Endothelial cell of umbilical vein (primary cell): ENCODE measurements around the gene EMC9. TPM values are rescaled to one million over a fixed set of nuclear protein-coding genes. Genes with fewer than 3 reads are reported as not detected.

ENCODE experiments used
- BruUV-seq: library from RNA; stranded (reverse); fragments of 400-500 nt; replicated peaks from 2 replicates; lab custom pipeline; 2021; lab: Mats Ljungman, UMichigan
- CTCF ChIA-PET: fragments of 300-600, 350-600 bp; sonication (Branson Sonifier 250); formaldehyde crosslinking; loops from one replicate; lab custom pipeline; 2021; ENCODE audit warnings: antibody characterized with exemption, inconsistent platforms; lab: Charles Lee
- POLR2A ChIA-PET: fragments of 300-600, 350-600 bp; sonication (Branson Sonifier 250); formaldehyde crosslinking; loops from one replicate; lab custom pipeline; 2021; ENCODE audit warnings: antibody characterized with exemption, inconsistent platforms; lab: Charles Lee
- DNase-seq: peaks from one replicate; pipeline ENCODE4 v3.0.0-alpha.2; 2011; ENCODE audit warnings: low read depth, low spot score
- FAIRE-seq: peaks from 2 replicates; lab custom pipeline; 2011; peaks lifted over from hg19 to GRCh38; lab: Jason Lieb, UNC
- H2AFZ ChIP-seq: 2 replicates; pipeline ENCODE4 v1.6.0; 2012; ENCODE audit warnings: low read depth, low read length, control low read depth, inconsistent platforms
- H3K27ac ChIP-seq: 2 replicates; pipeline ENCODE4 v1.5.1; 2011; ENCODE audit warnings: low read depth, mild to moderate bottlenecking, control low read depth, low read length, moderate library complexity; ENCODE audit not compliant: insufficient read depth
- H3K27me3 ChIP-seq, 2 experiments: 2 replicates each; pipeline versions ENCODE4 v1.6.0 to v1.6.1; 2011; ENCODE audit warnings: low read length in 2 of 2, mixed read lengths in 1 of 2; ENCODE audit not compliant: control insufficient read depth in 2 of 2, insufficient read depth in 2 of 2
- H3K36me3 ChIP-seq, 2 experiments: 2 replicates in 1 of 2; 3 replicates in 1 of 2; pipeline ENCODE4 v1.5.1; 2011; ENCODE audit warnings: low read length in 2 of 2, mild to moderate bottlenecking in 1 of 2, moderate library complexity in 1 of 2; ENCODE audit not compliant: control insufficient read depth in 2 of 2, insufficient read depth in 2 of 2; ENCODE audit errors: extremely low read depth in 1 of 2
- H3K4me1 ChIP-seq: 3 replicates; pipeline ENCODE4 v1.5.1; 2011; ENCODE audit warnings: mild to moderate bottlenecking, low read length; ENCODE audit not compliant: control insufficient read depth, insufficient read depth; ENCODE audit errors: extremely low read depth
- H3K4me2 ChIP-seq: 2 replicates; pipeline ENCODE4 v1.6.1; 2011; ENCODE audit warnings: low read length, control low read depth, mixed read lengths; ENCODE audit not compliant: insufficient read depth
- H3K4me3 ChIP-seq, 3 experiments: fragments of 200-600 bp in 1 of 3; sonication (generic), shearing (Covaris generic) in 1 of 3; replicated peaks in 1 of 3; 2 replicates each; pipeline ENCODE4 v1.5.1; 2011 to 2016; ENCODE audit warnings: control low read depth in 3 of 3, low read length in 3 of 3, mild to moderate bottlenecking in 2 of 3, inconsistent platforms in 1 of 3, low read depth in 1 of 3, moderate library complexity in 1 of 3; ENCODE audit not compliant: insufficient read depth in 1 of 3
- H3K79me2 ChIP-seq: 2 replicates; pipeline ENCODE4 v1.6.0; 2012; ENCODE audit warnings: low read length, inconsistent platforms; ENCODE audit not compliant: control insufficient read depth, insufficient read depth
- H3K9ac ChIP-seq: replicated peaks from 2 replicates; pipeline ENCODE3; 2011; ENCODE audit warnings: low read length, control low read depth; ENCODE audit not compliant: insufficient read depth; ENCODE audit errors: extremely low read depth
- H3K9me1 ChIP-seq: replicated peaks from 3 replicates; pipeline ENCODE4 v1.6.0; 2011; ENCODE audit warnings: mild to moderate bottlenecking, low read length; ENCODE audit not compliant: control insufficient read depth, insufficient read depth; ENCODE audit errors: extremely low read depth
- H3K9me3 ChIP-seq: replicated peaks from 2 replicates; pipeline ENCODE4 v1.5.1; 2012; ENCODE audit warnings: low read length, inconsistent platforms; ENCODE audit not compliant: control insufficient read depth, insufficient read depth
- H4K20me1 ChIP-seq: replicated peaks from 2 replicates; pipeline ENCODE3; 2011; ENCODE audit warnings: mild to moderate bottlenecking, low read length; ENCODE audit not compliant: control insufficient read depth, insufficient read depth; ENCODE audit errors: extremely low read depth
- EZH2 ChIP-seq: IDR thresholded peaks from 2 replicates; pipeline ENCODE4 v1.6.1; 2012; ENCODE audit warnings: borderline replicate concordance, low read depth, mild to moderate bottlenecking, moderate library complexity, low read length, inconsistent platforms; ENCODE audit not compliant: severe bottlenecking
- FOS ChIP-seq: IDR thresholded peaks from 2 replicates; pipeline ENCODE4 v1.6.1; 2011; ENCODE audit warnings: mild to moderate bottlenecking, low read length, moderate library complexity, borderline replicate concordance; ENCODE audit not compliant: insufficient read depth
- GATA2 ChIP-seq: IDR thresholded peaks from 2 replicates; pipeline ENCODE4 v1.7.0; 2011; ENCODE audit warnings: low read depth, mild to moderate bottlenecking, moderate library complexity, mixed read lengths, low read length; ENCODE audit not compliant: insufficient read length, insufficient read depth
- JUN ChIP-seq: IDR thresholded peaks from 2 replicates; pipeline ENCODE4 v1.6.1; 2011; ENCODE audit warnings: borderline replicate concordance, low read depth; ENCODE audit not compliant: insufficient read length, insufficient read depth
- MYC ChIP-seq: IDR thresholded peaks from one replicate; pipeline ENCODE4 v1.6.1; 2011; ENCODE audit warnings: mild to moderate bottlenecking, low read depth, low read length
- POLR2A ChIP-seq: IDR thresholded peaks from 2 replicates; pipeline ENCODE4 v1.6.1; 2012; ENCODE audit warnings: low read depth, mild to moderate bottlenecking, control low read depth, low read length
- POLR2AphosphoS5 ChIP-seq: IDR thresholded peaks from 2 replicates; pipeline ENCODE4 v1.6.1; 2012; ENCODE audit warnings: low read depth, mild to moderate bottlenecking, control low read depth, low read length, moderate library complexity; ENCODE audit not compliant: insufficient read depth
- dilution Hi-C: fragments of 300-500 bp; cut with MboI; formaldehyde crosslinking; loops from one replicate; pipeline ENCODE4 v1.15.0; 2019; ENCODE audit warnings: low sequenced_read_pairs; ENCODE audit not compliant: extremely low pct_ligation_motif_present
- intact Hi-C: fragments of 100-400 bp; cut with micrococcal nuclease; formaldehyde crosslinking; loops from one replicate; pipeline ENCODE4 v1.10.0; 2022
- polyA plus RNA-seq, 4 experiments: library from polyadenylated mRNA; depleted of rRNA in 3 of 4; stranded (reverse) in 3 of 4; unstranded in 1 of 4; fragments of >200 nt; gene quantifications; 2 replicates each; pipeline versions ENCODE4 v1.2.1 to v1.2.3, GENCODE V29; 2011 to 2012; ENCODE audit warnings: missing spikeins in 1 of 4
- total RNA-seq: library from RNA; stranded (reverse); gene quantifications from 2 replicates; pipeline ENCODE4 v1.2.3, GENCODE V29; 2021
- TF ChIP-seq, protein P1 (sequence below), 2 donors: IDR thresholded peaks; 1 replicate in 1 of 2; 2 replicates in 1 of 2; pipeline ENCODE4 v1.5.1; 2011; ENCODE audit warnings: low read length in 2 of 2, mild to moderate bottlenecking in 2 of 2, moderate library complexity in 2 of 2, control low read depth in 1 of 2, inconsistent platforms in 1 of 2, low read depth in 1 of 2; ENCODE audit not compliant: insufficient read depth in 1 of 2; ENCODE audit errors: extremely low read depth in 1 of 2
- TF ChIP-seq, protein P2 (sequence below): IDR thresholded peaks from 2 replicates; pipeline ENCODE4 v1.6.1; 2011; ENCODE audit not compliant: insufficient read depth, insufficient read length

EMC9 gene
- total and polyA plus RNA-seq, 2 donors (not counting 3 experiments of a cell fraction or from before 2014, with no cell fraction given), result 21.8 to 31.8 TPM

DNA sequence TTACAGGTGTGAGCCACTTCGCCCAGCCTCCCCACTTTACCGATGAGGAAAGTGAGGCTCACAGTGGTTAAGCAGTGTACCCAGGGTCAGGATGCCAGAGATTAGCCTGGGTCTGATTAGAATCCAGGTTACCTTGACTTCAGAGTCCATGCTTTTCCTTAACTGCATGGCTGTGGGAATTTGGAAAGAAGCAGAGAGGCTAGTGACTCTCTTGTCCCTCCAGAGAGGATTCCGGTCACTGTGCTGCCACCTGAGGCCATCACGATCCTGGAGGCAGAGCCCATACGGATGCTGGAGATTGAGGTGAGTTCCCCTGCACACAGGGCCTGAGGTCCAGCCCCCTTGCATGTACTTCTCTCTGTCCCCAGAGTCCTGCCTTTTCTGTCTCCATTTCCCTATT, 35.2 kb upstream of the EMC9 start:
- DNase-seq, result no peak
- no peak for FAIRE-seq
- Histone ChIP-seq H3K4me1 (peaks cover 3% of the 10 kb centered on the region), H3K4me3 (no peak overlapping the region), H2AFZ (no peak overlapping the region), H3K4me2 (no peak overlapping the region), H3K27me3 (no peaks in the 10 kb centered on the region), H3K9me1 (no peaks in the 10 kb centered on the region), H3K36me3 (peaks cover 0 to 18% of the 10 kb centered on the region in 2 experiments), H3K27ac (no peak overlapping the region), H3K9me3 (no peaks in the 10 kb centered on the region), H3K9ac (no peak overlapping the region), H4K20me1 (no peaks in the 10 kb centered on the region), H3K79me2 (no peaks in the 10 kb centered on the region)
- TF ChIP-seq EZH2 (no peak), POLR2AphosphoS5 (no peak), POLR2A (no peak), GATA2 (no peak), JUN (no peak), FOS (no peak), MYC (no peak)
- TF ChIP-seq, protein P1, sequence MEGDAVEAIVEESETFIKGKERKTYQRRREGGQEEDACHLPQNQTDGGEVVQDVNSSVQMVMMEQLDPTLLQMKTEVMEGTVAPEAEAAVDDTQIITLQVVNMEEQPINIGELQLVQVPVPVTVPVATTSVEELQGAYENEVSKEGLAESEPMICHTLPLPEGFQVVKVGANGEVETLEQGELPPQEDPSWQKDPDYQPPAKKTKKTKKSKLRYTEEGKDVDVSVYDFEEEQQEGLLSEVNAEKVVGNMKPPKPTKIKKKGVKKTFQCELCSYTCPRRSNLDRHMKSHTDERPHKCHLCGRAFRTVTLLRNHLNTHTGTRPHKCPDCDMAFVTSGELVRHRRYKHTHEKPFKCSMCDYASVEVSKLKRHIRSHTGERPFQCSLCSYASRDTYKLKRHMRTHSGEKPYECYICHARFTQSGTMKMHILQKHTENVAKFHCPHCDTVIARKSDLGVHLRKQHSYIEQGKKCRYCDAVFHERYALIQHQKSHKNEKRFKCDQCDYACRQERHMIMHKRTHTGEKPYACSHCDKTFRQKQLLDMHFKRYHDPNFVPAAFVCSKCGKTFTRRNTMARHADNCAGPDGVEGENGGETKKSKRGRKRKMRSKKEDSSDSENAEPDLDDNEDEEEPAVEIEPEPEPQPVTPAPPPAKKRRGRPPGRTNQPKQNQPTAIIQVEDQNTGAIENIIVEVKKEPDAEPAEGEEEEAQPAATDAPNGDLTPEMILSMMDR (IDR thresholded peaks at IDR 0.05; ENCODE audit: extremely low read depth in 1 of 2, insufficient read depth in 1 of 2, low read depth in 1 of 2, low read length in 2 of 2), result no peak
- TF ChIP-seq, protein P2, sequence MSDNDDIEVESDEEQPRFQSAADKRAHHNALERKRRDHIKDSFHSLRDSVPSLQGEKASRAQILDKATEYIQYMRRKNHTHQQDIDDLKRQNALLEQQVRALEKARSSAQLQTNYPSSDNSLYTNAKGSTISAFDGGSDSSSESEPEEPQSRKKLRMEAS, result no peak
- ChIA-PET CTCF (no interaction called here), POLR2A (no interaction called here)
- no TSS peak for BruUV-seq
- dilution Hi-C loops (no loop called here), intact Hi-C loops (no loop called here)
